VCaP (cell line): Measurements from ENCODE around the gene FRMPD4.

ENCODE experiments used
- H3K27ac ChIP-seq: fragments of 450-650 bp; 2 replicates; pipeline ENCODE4 v1.5.1; 2017
- TF ChIP-seq, protein P1 (sequence below): fragments of 450-650 bp; conservative IDR thresholded peaks from 2 replicates; pipeline ENCODE4 v1.5.1; 2017; ENCODE audit warnings: mild to moderate bottlenecking, moderate library complexity

The FRMPD4 gene

GRCh38 chrX:12421918-12422317 is 283.6 kb downstream of the FRMPD4 start:
- TF ChIP-seq, protein P1, sequence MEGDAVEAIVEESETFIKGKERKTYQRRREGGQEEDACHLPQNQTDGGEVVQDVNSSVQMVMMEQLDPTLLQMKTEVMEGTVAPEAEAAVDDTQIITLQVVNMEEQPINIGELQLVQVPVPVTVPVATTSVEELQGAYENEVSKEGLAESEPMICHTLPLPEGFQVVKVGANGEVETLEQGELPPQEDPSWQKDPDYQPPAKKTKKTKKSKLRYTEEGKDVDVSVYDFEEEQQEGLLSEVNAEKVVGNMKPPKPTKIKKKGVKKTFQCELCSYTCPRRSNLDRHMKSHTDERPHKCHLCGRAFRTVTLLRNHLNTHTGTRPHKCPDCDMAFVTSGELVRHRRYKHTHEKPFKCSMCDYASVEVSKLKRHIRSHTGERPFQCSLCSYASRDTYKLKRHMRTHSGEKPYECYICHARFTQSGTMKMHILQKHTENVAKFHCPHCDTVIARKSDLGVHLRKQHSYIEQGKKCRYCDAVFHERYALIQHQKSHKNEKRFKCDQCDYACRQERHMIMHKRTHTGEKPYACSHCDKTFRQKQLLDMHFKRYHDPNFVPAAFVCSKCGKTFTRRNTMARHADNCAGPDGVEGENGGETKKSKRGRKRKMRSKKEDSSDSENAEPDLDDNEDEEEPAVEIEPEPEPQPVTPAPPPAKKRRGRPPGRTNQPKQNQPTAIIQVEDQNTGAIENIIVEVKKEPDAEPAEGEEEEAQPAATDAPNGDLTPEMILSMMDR: no peak
- H3K27ac ChIP-seq: no peak overlapping the region

DNA sequence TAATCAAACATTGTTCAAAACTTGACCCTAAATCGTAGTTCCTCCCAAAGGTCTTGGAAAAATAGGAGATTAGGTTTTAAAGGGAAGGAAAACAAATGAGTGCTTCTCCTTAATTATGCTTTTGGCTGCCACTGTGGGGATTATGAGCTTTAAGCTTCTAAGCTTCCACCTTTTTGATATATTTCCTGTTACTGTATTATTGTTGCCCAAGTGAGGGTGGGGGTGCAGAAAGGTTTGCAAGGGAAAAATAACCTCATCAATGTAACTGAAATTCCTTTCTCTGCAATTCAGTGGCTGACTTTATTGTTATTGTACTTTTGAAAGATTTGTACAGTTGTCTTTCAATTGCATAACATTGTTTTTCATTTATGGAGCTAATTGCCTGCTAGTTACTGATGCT is 285.1 kb downstream of the FRMPD4 start:
- TF ChIP-seq, protein P1: no peak
- H3K27ac ChIP-seq: no peak overlapping the region

- no peak overlapping the region for H3K27ac ChIP-seq
- TF ChIP-seq, protein P1: no peak
Measured at GRCh38 chrX:12425496-12425895, 287.2 kb downstream of the FRMPD4 start.

- H3K27ac ChIP-seq: no peak overlapping the region
- TF ChIP-seq, protein P1: no peak
Measured at GRCh38 chrX:12426420-12426819, 288.1 kb downstream of the FRMPD4 start.

GRCh38 chrX:12434493-12434892 is 296.2 kb downstream of the FRMPD4 start:
- TF ChIP-seq, protein P1: no peak
- no peak overlapping the region for H3K27ac ChIP-seq

GRCh38 chrX:12439416-12439815 is 301.1 kb downstream of the FRMPD4 start:
- TF ChIP-seq, protein P1: no peak
- H3K27ac ChIP-seq: no peak overlapping the region

- H3K27ac ChIP-seq: no peak overlapping the region
- TF ChIP-seq, protein P1: no peak
Measured at GRCh38 chrX:12440246-12440645, 302.0 kb downstream of the FRMPD4 start.
